OCI-LY3 (cell line): Measurements from ENCODE around the gene RPAP3.

ENCODE experiments used
- H2AFZ ChIP-seq: fragments of 200-600, 300-600 bp; shearing (Covaris generic); 2 replicates; pipeline ENCODE4 v1.6.0; 2014; ENCODE audit warnings: antibody characterized with exemption, low read depth, low read length
- H3K27ac ChIP-seq: fragments of 200-600, 300-600 bp; sonication (generic); 2 replicates; pipeline ENCODE4 v1.5.1; 2014; ENCODE audit warnings: mild to moderate bottlenecking, low read length, moderate library complexity, mixed read lengths
- H3K27me3 ChIP-seq: fragments of 200-600, 300-600 bp; sonication (generic); 2 replicates; pipeline ENCODE4 v1.6.1; 2014; ENCODE audit warnings: low read depth, low read length, mixed read lengths
- H3K36me3 ChIP-seq: fragments of 200-600, 300-600 bp; sonication (generic); replicated peaks from 2 replicates; pipeline ENCODE3; 2014; ENCODE audit warnings: low read depth, low read length, mixed read lengths
- H3K4me1 ChIP-seq: fragments of 300-600, 200-600 bp; sonication (generic); 2 replicates; pipeline ENCODE4 v1.6.1; 2014; ENCODE audit warnings: low read length, mixed read lengths
- H3K4me2 ChIP-seq: fragments of 200-600, 300-600 bp; sonication (generic); 2 replicates; pipeline ENCODE4 v1.6.1; 2014; ENCODE audit warnings: low read length, mixed read lengths
- H3K4me3 ChIP-seq: fragments of 300-600, 200-600 bp; sonication (generic); 2 replicates; pipeline ENCODE4 v1.5.1; 2014; ENCODE audit warnings: antibody characterized with exemption, mild to moderate bottlenecking, low read length, moderate library complexity
- H3K79me2 ChIP-seq: fragments of 300-600, 200-600 bp; shearing (Covaris generic); 2 replicates; pipeline ENCODE4 v1.6.1; 2014; ENCODE audit warnings: mild to moderate bottlenecking, low read length, mixed read lengths
- H3K9ac ChIP-seq: fragments of 300-600, 200-600 bp; shearing (Covaris generic); 2 replicates; pipeline ENCODE4 v1.6.0; 2014; ENCODE audit warnings: mild to moderate bottlenecking, low read length, moderate library complexity
- H3K9me3 ChIP-seq: fragments of 200-600, 300-600 bp; shearing (Covaris generic); 2 replicates; pipeline ENCODE4 v1.6.1; 2014; ENCODE audit warnings: low read length, mixed read lengths; ENCODE audit not compliant: insufficient read depth
- H4K20me1 ChIP-seq: fragments of 200-600, 300-600 bp; sonication (generic); 2 replicates; pipeline ENCODE4 v1.6.1; 2016; ENCODE audit warnings: low read length, mixed read lengths; ENCODE audit not compliant: insufficient read depth
- EZH2phosphoT487 ChIP-seq: fragments of 200-600 bp; shearing (Covaris generic); IDR thresholded peaks from 2 replicates; pipeline ENCODE4 v1.6.1; 2018; ENCODE audit warnings: antibody characterized with exemption, mixed run types, low read depth
- TF ChIP-seq, protein P1 (sequence below): fragments of 200-600, 300-600 bp; sonication (generic); IDR thresholded peaks from 2 replicates; pipeline ENCODE4 v1.5.1; 2014; ENCODE audit warnings: antibody characterized with exemption, low read length, low read depth

Gene RPAP3

GRCh38 chr12:47731723-47732122 lies 25.9 kb upstream of the RPAP3 start:
- TF ChIP-seq, protein P1, sequence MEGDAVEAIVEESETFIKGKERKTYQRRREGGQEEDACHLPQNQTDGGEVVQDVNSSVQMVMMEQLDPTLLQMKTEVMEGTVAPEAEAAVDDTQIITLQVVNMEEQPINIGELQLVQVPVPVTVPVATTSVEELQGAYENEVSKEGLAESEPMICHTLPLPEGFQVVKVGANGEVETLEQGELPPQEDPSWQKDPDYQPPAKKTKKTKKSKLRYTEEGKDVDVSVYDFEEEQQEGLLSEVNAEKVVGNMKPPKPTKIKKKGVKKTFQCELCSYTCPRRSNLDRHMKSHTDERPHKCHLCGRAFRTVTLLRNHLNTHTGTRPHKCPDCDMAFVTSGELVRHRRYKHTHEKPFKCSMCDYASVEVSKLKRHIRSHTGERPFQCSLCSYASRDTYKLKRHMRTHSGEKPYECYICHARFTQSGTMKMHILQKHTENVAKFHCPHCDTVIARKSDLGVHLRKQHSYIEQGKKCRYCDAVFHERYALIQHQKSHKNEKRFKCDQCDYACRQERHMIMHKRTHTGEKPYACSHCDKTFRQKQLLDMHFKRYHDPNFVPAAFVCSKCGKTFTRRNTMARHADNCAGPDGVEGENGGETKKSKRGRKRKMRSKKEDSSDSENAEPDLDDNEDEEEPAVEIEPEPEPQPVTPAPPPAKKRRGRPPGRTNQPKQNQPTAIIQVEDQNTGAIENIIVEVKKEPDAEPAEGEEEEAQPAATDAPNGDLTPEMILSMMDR: no peak
- H2AFZ ChIP-seq: no peak overlapping the region

GRCh38 chr12:47730341-47730744 lies 24.5 kb upstream of the RPAP3 start:
- peaks cover 20% of the 10 kb centered on the region for H3K4me1 ChIP-seq
- no peak overlapping the region for H3K27ac ChIP-seq
- TF ChIP-seq, protein P1: no peak
- no peak for TF ChIP-seq EZH2phosphoT487
- no peak overlapping the region for H2AFZ ChIP-seq
- H3K4me3 ChIP-seq: no peak overlapping the region
- H3K9me3 ChIP-seq: no peaks in the 10 kb centered on the region
- no peaks in the 10 kb centered on the region for H3K27me3 ChIP-seq
- peaks cover 3% of the 10 kb centered on the region for H3K36me3 ChIP-seq
- no peak overlapping the region for H3K4me2 ChIP-seq
- H3K9ac ChIP-seq: no peak overlapping the region
- no peaks in the 10 kb centered on the region for H3K79me2 ChIP-seq
- no peaks in the 10 kb centered on the region for H4K20me1 ChIP-seq

More at GRCh38 chr12:47731723-47732122, 25.9 kb upstream of the RPAP3 start:
- Histone ChIP-seq H4K20me1 (no peaks in the 10 kb centered on the region), H3K36me3 (no peaks in the 10 kb centered on the region), H3K4me2 (no peak overlapping the region), H3K4me3 (no peak overlapping the region), H3K9me3 (no peaks in the 10 kb centered on the region), H3K79me2 (no peaks in the 10 kb centered on the region), H3K27ac (no peak overlapping the region), H3K4me1 (peaks cover 7% of the 10 kb centered on the region), H3K27me3 (no peaks in the 10 kb centered on the region), H3K9ac (no peak overlapping the region)

DNA sequence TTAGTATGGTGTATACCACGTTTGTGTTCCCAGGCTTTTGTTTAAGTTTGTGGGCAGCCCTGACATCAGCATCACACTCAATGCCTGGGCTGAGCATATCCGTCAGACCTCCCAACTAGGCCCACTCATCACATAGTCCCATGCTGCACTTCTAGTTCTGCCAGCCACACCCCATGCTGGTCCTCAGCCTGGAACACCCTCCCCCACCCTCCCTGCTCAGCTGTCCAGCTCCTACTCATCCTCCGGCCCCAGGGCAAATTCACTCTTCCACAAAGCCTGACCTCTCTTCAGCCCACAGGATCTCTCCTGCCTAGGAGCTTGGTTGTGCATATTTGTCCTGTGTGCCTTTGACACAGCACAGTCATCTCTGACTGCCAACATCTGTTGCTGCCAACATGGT lies 23.4 kb upstream of the RPAP3 start:
- H3K27ac ChIP-seq: no peak overlapping the region
- no peak overlapping the region for H2AFZ ChIP-seq
- peaks cover 5% of the 10 kb centered on the region for H3K36me3 ChIP-seq
- TF ChIP-seq EZH2phosphoT487: no peak
- TF ChIP-seq, protein P1: no peak
- H3K9ac ChIP-seq: no peak overlapping the region
- no peaks in the 10 kb centered on the region for H4K20me1 ChIP-seq
- no peaks in the 10 kb centered on the region for H3K27me3 ChIP-seq
- H3K79me2 ChIP-seq: no peaks in the 10 kb centered on the region
- H3K4me1 ChIP-seq: peaks cover 23% of the 10 kb centered on the region
- H3K9me3 ChIP-seq: no peaks in the 10 kb centered on the region
- H3K4me2 ChIP-seq: no peak overlapping the region
- H3K4me3 ChIP-seq: no peak overlapping the region

DNA sequence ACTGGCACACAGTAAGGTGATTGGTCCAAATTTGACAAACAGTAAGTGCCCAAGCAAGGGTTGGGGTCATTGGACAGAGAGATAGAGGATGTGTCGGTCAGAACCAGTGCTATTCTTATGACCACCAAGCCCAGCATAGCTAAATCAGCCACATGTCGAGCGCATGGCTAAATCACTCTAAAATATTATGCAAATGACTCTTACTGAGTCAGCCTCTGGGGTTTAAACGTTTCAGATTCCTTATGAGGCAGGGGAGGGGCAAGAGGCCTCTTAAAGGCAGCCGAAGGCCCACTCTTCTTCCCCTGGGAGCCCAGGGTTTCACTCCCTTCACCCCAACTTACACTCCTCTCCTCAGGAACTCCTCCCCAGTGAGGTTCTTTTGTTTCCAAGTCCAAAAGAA lies 20.1 kb upstream of the RPAP3 start:
- H3K79me2 ChIP-seq: no peaks in the 10 kb centered on the region
- peak overlapping the region; percentile 18; the same call in 1 of the 2 replicates for H3K27ac ChIP-seq
- TF ChIP-seq, protein P1: no peak
- no peak for TF ChIP-seq EZH2phosphoT487
- H3K9ac ChIP-seq: no peak overlapping the region; the same call in 1 of the 2 replicates
- H3K4me3 ChIP-seq: no peak overlapping the region
- H3K9me3 ChIP-seq: no peaks in the 10 kb centered on the region
- no peak overlapping the region for H2AFZ ChIP-seq
- H3K4me1 ChIP-seq: peaks cover 23% of the 10 kb centered on the region
- H4K20me1 ChIP-seq: no peaks in the 10 kb centered on the region
- H3K27me3 ChIP-seq: no peaks in the 10 kb centered on the region
- peak overlapping the region; percentile 48 for H3K4me2 ChIP-seq
- peaks cover 5% of the 10 kb centered on the region for H3K36me3 ChIP-seq
